GM19467 (cell line): ENCODE measurements around the gene NKAPD1.
"Not testable (repeated sequence)": the region's sequence is repeated elsewhere in the genome, so short reads cannot be mapped to it uniquely, and the experiment has no call there.

ENCODE experiments used
- ATAC-seq: cut with Tn5 transposase; IDR thresholded peaks from one replicate; pipeline ENCODE4 v1.9.1; 2021; ENCODE audit warnings: mild to moderate bottlenecking, moderate library complexity; ENCODE audit not compliant: unreplicated experiment

NKAPD1 gene, protein sequence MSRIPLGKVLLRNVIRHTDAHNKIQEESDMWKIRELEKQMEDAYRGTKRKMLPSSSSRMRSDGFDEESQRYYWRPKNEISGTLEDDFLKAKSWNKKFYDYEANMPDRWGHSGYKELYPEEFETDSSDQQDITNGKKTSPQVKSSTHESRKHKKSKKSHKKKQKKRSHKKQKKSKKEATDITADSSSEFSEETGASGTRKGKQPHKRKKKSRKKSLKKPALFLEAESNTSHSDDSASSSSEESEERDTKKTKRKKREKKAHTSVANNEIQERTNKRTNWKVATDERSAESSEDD

GRCh38 chr11:112073941-112074811 lies at the start of gene NKAPD1, which contains the start of gene PIH1D2:
Gene NKAPD1 (plus strand): TSS chr11:112074299. CDS start chr11:112075575, 1,276 bp downstream.
Gene PIH1D2 (minus strand): TSS chr11:112074017. CDS start chr11:112073174, 843 bp downstream.
- ATAC-seq: peak; percentile 67

GRCh38 chr11:112024773-112025678 lies 49.1 kb upstream of the NKAPD1 start, which contains the start of gene DLAT:
Gene DLAT (plus strand): TSS chr11:112025408. CDS start chr11:112025473, 65 bp downstream.
- ATAC-seq: peak; percentile 61

DNA sequence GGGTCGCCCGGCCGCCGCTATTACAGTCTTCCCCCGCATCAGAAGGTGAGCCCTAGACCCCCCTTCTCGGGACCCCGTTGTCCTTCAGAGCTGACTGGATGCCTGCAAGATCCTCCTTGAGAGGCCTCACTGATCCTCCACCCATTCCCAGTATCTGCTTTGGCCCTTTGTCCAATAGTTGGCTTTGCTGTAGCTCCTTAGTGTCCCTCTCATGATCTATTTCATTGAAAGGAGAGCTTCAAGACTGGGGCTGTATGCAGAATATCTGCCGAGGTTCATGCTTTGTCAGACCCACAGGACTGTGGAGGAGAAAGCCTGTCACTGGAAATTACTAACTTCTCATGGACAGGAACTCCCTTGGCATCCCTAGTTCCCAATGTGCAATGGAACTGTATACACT lies 48.4 kb upstream of the NKAPD1 start:
- ATAC-seq: no peak

- ATAC-seq: not testable (repeated sequence)
These were observed 47.2 kb upstream of the NKAPD1 start for GRCh38 chr11:112026784-112027410.

- no peak for ATAC-seq
These were observed 44.6 kb upstream of the NKAPD1 start for GRCh38 chr11:112029460-112029859.

DNA sequence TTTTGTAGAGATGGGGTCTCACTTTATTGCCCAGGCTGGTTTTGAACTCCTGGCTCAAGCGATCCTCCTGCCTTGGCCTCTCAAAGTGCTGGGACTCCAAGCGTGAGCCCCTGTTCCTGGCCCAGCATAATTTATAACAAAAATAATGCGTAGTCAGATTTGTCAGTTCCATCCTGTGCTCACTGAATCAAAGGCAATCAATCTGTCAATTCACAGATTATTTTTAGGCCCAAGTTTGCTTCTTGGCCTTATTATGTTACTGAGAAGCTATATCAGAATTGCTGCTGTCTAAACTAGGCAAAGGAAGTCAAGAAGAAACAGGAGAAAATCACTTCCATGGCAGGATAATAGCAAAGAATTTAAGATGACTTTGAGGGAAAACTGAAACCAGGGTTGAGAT lies 40.2 kb upstream of the NKAPD1 start:
- no peak for ATAC-seq

DNA sequence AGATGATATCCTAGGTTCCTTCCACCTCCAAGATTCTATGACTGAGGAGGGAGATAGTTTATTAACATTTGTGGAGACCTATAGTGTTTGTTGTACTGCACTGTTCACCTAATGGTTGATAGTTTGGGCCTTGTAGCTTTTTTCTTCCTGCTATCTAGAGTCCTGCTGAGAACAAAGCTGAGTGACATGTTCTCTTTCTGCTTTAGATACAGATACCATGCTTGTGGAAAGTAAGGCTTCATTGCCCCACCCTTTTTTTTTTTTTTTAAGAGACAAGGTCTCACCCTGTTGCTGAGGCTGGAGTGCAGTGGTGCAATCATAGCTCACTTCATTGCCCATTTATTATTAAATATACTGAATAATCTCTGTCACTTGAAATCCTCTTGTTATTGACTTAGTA lies 36.6 kb upstream of the NKAPD1 start:
- no peak for ATAC-seq

DNA sequence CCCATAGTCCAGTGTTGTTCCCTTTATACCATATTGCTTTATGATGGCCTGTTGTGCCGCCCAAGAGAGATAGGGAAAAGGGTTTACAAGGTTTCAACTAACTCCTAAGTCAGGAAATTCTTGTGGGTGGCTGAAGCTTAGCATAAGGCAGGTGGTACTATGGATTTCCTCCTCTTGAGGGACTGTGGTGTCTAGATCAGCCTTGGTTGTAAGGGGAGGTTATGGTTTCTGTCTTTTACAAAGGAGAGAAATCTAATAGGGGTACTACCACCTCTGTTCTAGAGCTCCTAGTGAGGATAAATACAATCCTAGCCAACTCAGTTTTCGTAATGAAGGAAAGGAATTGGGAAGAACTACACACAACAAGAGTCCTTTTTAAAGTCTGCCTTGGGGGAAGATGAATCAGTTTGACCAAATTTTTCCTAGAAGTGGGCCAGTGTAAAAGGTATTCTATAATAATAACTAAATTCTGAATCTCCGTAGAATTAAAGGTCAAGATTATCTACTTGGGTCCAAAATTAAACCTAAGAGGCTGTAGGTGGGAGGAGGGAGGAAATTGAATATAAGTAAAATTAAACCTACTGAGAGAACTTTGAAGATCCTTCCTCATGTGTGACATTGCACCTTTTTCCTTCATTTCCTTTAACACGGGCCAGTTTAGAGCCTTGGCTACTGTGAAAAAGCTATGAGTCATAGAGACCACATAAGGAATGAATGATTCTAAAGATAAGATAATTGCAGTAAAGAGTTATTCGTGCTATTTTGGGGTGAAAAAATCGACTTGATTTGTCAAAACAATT lies 31.7 kb upstream of the NKAPD1 start:
- ATAC-seq: no peak

DNA sequence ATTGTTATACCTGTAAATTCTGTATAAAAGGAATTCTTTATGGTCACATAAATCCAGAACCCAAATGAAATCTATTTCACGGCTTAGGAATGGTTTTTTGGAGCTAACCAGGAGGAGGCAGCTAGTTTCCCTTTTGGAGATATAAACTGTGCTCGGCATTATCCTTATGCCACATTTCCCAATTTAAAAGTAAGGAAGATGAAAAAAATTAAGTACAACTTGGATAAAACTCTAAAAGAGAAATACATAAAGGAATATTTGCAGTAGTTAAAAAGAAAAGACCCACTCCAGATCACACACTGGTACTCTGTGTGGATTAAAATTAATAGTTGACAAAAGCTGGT lies 31.2 kb upstream of the NKAPD1 start:
- no peak for ATAC-seq

DNA sequence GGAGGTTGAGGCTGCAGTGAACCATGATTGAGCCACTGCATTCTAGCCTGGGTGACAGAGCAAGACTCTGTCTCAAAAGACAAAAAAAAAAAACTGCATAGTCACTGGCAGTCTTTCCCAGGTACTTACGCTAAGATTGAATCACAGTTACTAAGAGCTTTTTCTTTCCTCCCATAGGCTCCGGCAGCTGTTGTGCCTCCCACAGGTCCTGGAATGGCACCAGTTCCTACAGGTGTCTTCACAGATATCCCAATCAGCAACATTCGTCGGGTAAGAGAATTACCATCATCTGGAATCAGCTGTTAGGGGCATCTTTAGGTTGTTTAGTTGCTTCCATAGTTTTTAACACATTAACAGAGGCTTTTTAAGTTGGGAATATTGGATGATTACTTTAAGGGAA lies 29.1 kb upstream of the NKAPD1 start:
- ATAC-seq: no peak

DNA sequence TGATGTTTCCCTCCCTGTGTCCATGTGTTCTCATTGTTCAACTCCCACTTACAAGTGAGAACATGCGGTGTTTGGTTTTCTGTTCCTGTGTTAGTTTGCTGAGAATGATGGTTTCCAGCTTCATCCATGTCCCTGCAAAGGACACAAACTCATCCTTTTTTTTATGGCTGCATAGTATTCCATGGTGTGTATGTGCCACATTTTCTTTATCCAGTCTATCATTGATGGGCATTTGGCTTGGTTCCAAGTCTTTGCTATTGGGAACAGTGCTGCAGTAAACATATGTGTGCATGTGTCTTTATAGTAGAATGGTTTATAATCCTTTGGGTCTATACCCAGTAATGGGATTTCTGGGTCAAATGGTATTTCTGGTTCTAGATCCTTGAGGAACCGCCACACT lies 27.5 kb upstream of the NKAPD1 start:
- ATAC-seq: not testable (repeated sequence)

DNA sequence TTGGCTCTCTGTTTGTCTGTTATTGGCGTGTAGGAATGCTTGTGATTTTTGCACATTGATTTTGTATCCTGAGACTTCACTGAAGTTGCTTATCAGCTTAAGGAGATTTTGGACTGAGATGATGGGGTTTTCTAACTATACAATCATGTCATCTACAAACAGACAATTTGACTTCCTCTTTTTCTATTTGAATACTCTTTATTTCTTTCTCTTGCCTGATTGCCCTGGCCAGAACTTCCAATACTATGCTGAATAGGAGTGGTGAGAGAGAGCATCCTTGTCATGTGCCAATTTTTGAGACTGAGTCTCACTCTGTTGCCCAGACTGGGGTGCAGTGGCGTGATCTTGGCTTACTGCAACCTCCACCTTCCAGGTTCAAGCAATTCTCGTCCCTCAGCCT lies 25.8 kb upstream of the NKAPD1 start:
- not testable (repeated sequence) for ATAC-seq

- no peak for ATAC-seq
These were observed 24.3 kb upstream of the NKAPD1 start for GRCh38 chr11:112049777-112050176.

- ATAC-seq: peak; percentile 83
These were observed 23.4 kb upstream of the NKAPD1 start for GRCh38 chr11:112050721-112051120.

GRCh38 chr11:112051768-112052167 lies 22.3 kb upstream of the NKAPD1 start:
- no peak for ATAC-seq

DNA sequence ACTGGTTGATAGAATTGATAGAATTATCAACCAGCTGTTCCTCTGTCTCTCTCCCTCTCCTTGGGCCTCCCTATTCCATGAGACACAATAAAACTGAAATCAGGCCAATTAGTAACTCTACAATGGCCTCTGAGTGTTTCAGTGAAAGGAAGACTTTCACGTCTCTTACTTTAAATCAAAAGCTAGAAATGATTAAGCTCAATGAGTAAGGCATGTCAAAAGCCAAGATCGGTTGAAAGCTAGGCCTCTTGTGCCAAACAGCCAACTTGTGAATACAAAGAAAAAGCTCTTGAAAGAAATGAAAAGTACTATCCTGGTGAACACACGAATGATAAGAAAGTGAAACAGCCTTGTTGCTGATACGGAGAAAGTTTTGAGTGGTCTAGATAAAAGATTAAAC lies 16.9 kb upstream of the NKAPD1 start:
- ATAC-seq: no peak

DNA sequence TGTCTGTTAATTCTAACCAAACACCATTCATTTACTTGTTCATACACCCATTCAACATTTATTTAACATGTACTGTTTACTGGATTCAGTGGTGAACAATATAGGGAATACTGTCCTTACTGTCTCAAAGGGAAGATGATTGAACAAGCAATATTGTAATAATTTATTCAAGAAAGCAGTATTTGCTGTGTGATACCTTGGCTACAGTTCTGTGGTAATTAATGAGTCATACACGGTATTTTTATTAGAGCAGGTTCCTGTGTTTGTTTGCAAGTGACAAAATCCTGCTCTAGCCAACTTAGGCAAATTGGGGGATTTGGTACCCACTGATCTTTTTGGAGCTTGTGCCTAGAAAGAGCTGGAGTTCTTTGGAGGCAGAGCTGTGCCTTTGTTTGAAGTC lies 16.0 kb upstream of the NKAPD1 start:
- no peak for ATAC-seq

- no peak for ATAC-seq
These were observed 11.2 kb upstream of the NKAPD1 start for GRCh38 chr11:112062923-112063322.

GRCh38 chr11:112082729-112083128 lies 8.6 kb downstream of the NKAPD1 start:
- ATAC-seq: no peak
